ENCODE results near the gene MGAT5. TPM values are rescaled to one million over a fixed set of nuclear protein-coding genes. Genes with fewer than 3 reads are reported as not detected.

MGAT5 gene
- total and polyA plus RNA-seq, 2 donors = 8.8 to 36.8 TPM

DNA sequence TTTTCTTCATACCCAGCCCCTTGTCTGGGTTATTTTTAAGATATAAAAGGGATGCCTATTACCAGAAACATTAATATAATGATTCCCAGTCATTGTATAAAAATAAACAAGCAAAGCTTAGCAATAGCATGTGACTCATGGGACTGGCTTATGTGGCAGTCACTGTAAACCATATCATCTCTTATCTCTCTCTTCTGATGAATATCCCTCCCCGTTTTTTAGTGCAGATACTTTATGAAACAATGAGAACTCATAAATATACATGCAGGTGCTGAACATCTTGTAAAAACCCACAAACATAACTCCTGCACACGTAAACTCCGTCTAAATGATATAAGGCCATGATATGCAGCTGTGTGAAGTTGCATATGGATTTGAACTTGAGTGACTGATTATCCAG is 154.9 kb downstream of the MGAT5 start:
- peaks cover 0 to 11% of the 10 kb centered on the region in 2 donors for H3K36me3 ChIP-seq (ENCODE audit: control insufficient read depth in 2 of 2, insufficient read depth in 2 of 2, low read length in 1 of 2)
- no peaks in the 10 kb centered on the region for H3K9me3 ChIP-seq (ENCODE audit: control insufficient read depth in 2 of 2, insufficient read depth in 1 of 2, low read length in 1 of 2)
- WGBS = 11% methylated on average over 3 of the region's 3 CpGs
- H3K4me1 ChIP-seq (ENCODE audit: control insufficient read depth in 2 of 2, insufficient read depth in 2 of 2, low read length in 2 of 2) = peaks cover 64 to 83% of the 10 kb centered on the region in 2 donors
- peak overlapping the region; percentile 53 to 86 for H3K27ac ChIP-seq (ENCODE audit: low read depth in 1 of 2, low read length in 1 of 2)
- DNase-seq (ENCODE audit: low read depth in 6 of 9, low spot score in 9 of 9) = peak in 1 of 9 donors; percentile 63
- H3K4me3 ChIP-seq (ENCODE audit: low read length in 2 of 2) = no peak overlapping the region
- H3K27me3 ChIP-seq (ENCODE audit: control insufficient read depth in 2 of 2, insufficient read depth in 1 of 2, low read length in 1 of 2) = no peaks in the 10 kb centered on the region

DNA sequence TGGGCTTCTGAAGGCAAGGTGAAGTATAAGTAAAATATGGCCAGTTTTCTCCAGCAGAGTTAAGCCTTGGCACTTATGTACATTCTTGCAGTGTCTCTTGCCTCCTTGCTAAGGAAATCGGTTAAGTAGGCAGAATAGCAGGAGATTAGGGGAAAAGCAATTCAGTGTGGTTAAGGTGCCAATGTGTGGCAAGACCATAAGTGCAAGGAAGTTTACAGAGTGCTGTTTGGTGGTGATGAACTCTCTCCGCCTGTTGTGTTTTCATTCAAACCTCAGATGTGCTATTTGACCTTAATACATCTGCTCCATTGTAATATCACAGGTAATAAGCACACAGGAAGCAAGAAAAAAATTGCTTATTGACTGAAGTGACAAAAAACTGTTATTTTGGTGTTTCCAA is 156.1 kb downstream of the MGAT5 start:
- DNase-seq (ENCODE audit: low read depth in 6 of 9, low spot score in 9 of 9) = peak in 1 of 9 donors; percentile 26
- 46% methylated on average over 2 of the region's 2 CpGs for WGBS

DNA sequence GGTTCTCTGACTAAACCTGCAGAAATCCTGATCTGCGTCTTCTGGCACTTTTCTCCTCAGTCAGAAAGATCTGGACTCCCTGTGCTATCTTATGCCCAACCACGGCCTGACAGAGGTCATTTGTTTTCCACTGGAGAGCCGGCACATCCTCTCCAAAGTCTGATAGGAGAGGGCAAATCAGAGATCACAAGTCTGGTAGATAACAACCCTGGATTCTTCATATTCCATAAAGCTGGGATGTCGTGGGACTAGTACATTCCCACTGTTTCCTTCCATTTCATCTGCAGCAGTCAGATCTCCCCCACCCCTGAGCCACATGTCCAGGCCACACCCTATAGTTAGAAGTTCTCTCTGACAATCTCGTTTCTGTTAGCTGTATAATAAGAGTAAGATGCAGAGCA is 157.0 kb downstream of the MGAT5 start:
- Histone ChIP-seq H3K27ac (ENCODE audit: low read depth in 1 of 2, low read length in 1 of 2) (peak overlapping the region in 1 of 2 donors; percentile 82), H3K4me1 (ENCODE audit: control insufficient read depth in 2 of 2, insufficient read depth in 2 of 2, low read length in 2 of 2) (peaks cover 59 to 73% of the 10 kb centered on the region in 2 donors), H3K9me3 (ENCODE audit: control insufficient read depth in 2 of 2, insufficient read depth in 1 of 2, low read length in 1 of 2) (no peaks in the 10 kb centered on the region), H3K27me3 (ENCODE audit: control insufficient read depth in 2 of 2, insufficient read depth in 1 of 2, low read length in 1 of 2) (no peaks in the 10 kb centered on the region), H3K36me3 (ENCODE audit: control insufficient read depth in 2 of 2, insufficient read depth in 2 of 2, low read length in 1 of 2) (peaks cover 0 to 11% of the 10 kb centered on the region in 2 donors), H3K4me3 (ENCODE audit: low read length in 2 of 2) (no peak overlapping the region)
- no peak for DNase-seq (ENCODE audit: low read depth in 6 of 9, low spot score in 9 of 9)
- WGBS = 79% methylated on average over 5 of the region's 5 CpGs

More for the DNA sequence above, 156.1 kb downstream of the MGAT5 start:
- H3K4me1 ChIP-seq (ENCODE audit: control insufficient read depth in 2 of 2, insufficient read depth in 2 of 2, low read length in 2 of 2) = peaks cover 64 to 81% of the 10 kb centered on the region in 2 donors
- H3K27me3 ChIP-seq (ENCODE audit: control insufficient read depth in 2 of 2, insufficient read depth in 1 of 2, low read length in 1 of 2) = no peaks in the 10 kb centered on the region
- H3K27ac ChIP-seq (ENCODE audit: low read depth in 1 of 2, low read length in 1 of 2) = no peak overlapping the region
- no peak overlapping the region for H3K4me3 ChIP-seq (ENCODE audit: low read length in 2 of 2)
- H3K36me3 ChIP-seq (ENCODE audit: control insufficient read depth in 2 of 2, insufficient read depth in 2 of 2, low read length in 1 of 2) = peaks cover 0 to 11% of the 10 kb centered on the region in 2 donors
- H3K9me3 ChIP-seq (ENCODE audit: control insufficient read depth in 2 of 2, insufficient read depth in 1 of 2, low read length in 1 of 2) = no peaks in the 10 kb centered on the region

DNA sequence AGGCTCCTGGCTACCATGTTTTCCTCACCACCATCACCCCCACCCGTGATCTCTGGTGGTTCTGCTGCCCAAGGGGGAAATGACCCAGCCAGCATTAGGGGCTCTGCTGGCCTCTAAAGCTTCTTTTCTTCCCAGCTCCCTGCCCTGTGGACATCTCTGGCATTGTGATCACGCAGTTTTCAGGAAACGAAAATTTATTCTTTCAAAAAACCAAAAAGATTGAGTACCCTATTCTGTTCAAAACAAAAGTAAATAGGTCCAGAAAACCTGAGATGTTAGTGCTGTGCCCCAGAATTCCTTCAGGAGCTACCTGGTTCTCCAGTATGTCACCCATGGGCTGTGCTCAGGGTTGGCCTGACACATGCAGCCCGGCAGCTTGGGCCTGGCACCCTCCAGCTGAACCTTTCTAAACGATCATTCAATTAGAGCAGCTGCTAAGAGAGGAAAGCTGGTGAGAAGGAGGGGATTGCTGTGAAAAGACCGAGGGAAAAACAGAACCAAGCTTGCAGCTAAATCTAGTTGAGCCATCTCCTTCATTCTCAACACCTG is 157.5 kb downstream of the MGAT5 start:
- peak overlapping the region; percentile 71 to 82 for H3K27ac ChIP-seq (ENCODE audit: low read depth in 1 of 2, low read length in 1 of 2)
- WGBS = 49% methylated on average over 6 of the region's 6 CpGs
- no peaks in the 10 kb centered on the region for H3K9me3 ChIP-seq (ENCODE audit: control insufficient read depth in 2 of 2, insufficient read depth in 1 of 2, low read length in 1 of 2)
- peaks cover 54 to 68% of the 10 kb centered on the region in 2 donors for H3K4me1 ChIP-seq (ENCODE audit: control insufficient read depth in 2 of 2, insufficient read depth in 2 of 2, low read length in 2 of 2)
- H3K27me3 ChIP-seq (ENCODE audit: control insufficient read depth in 2 of 2, insufficient read depth in 1 of 2, low read length in 1 of 2) = no peaks in the 10 kb centered on the region
- peak overlapping the region in 1 of 2 donors; percentile 3 for H3K4me3 ChIP-seq (ENCODE audit: low read length in 2 of 2)
- DNase-seq (ENCODE audit: low read depth in 6 of 9, low spot score in 9 of 9) = no peak
- H3K36me3 ChIP-seq (ENCODE audit: control insufficient read depth in 2 of 2, insufficient read depth in 2 of 2, low read length in 1 of 2) = peaks cover 0 to 7% of the 10 kb centered on the region in 2 donors

DNA sequence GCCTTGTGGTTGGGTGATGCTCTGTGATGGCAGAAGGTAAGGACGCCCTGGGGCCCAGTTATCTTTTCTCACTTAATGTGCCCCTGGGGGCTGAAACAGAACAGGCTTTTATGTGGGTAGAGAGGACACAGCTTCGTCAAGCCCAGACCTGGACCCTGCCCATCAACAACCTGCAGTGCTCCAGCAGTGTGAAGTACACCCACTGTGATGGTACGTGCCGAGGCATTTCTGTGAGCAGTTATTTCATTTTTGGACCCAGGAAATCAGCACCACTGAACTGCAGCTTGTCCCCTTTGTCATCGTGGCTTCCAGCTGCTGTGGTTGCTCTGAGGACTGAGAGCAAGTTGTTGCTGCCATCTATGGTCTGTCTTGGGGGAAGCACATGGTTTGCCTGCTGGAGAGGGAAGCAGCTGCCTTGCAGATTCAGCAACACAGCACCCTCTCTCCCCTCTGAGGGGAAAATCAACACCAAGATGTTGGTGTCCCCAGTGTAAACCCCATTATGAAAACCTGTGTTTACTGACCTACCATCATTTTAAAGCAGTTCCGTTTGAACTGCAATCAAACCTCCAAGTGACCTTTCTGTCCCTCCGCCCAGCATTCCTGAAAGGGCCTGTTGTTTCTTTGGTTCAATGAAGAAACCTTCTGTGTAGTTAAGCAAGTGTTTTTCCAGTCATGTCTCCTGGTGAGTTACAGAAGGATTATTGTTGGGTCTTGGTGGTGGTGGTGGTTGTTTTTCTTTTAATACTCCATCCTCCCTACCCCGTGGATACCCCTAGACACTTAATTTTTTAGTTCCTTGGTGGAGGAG is 158.2 kb downstream of the MGAT5 start:
- peaks cover 0 to 6% of the 10 kb centered on the region in 2 donors for H3K36me3 ChIP-seq (ENCODE audit: control insufficient read depth in 2 of 2, insufficient read depth in 2 of 2, low read length in 1 of 2)
- H3K4me3 ChIP-seq (ENCODE audit: low read length in 2 of 2) = peak overlapping the region in 1 of 2 donors; percentile 3
- H3K9me3 ChIP-seq (ENCODE audit: control insufficient read depth in 2 of 2, insufficient read depth in 1 of 2, low read length in 1 of 2) = no peaks in the 10 kb centered on the region
- H3K27ac ChIP-seq (ENCODE audit: low read depth in 1 of 2, low read length in 1 of 2) = peak overlapping the region; percentile 71 to 82
- no peaks in the 10 kb centered on the region for H3K27me3 ChIP-seq (ENCODE audit: control insufficient read depth in 2 of 2, insufficient read depth in 1 of 2, low read length in 1 of 2)
- H3K4me1 ChIP-seq (ENCODE audit: control insufficient read depth in 2 of 2, insufficient read depth in 2 of 2, low read length in 2 of 2) = peaks cover 47 to 61% of the 10 kb centered on the region in 2 donors
- DNase-seq (ENCODE audit: low read depth in 6 of 9, low spot score in 9 of 9) = peak; percentile 68 to 95 (median 86)
- WGBS = 36% methylated on average over 8 of the region's 8 CpGs

DNA sequence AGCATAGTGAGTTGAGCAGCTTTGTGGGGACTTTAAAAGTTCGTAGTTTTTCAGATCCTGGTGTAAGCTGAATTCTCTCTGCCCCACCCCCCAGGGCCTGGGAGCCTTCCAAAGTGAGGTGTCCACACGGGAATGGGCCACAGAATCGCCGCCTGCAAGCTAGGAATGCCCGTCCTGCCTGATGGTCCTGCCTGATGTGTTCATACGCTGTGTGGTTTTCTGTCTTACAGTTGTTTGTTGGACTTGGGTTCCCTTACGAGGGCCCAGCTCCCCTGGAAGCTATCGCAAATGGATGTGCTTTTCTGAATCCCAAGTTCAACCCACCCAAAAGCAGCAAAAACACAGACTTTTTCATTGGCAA is 158.7 kb downstream of the MGAT5 start:
- Histone ChIP-seq H3K27ac (ENCODE audit: low read depth in 1 of 2, low read length in 1 of 2) (peak overlapping the region in 1 of 2 donors; percentile 33), H3K4me3 (ENCODE audit: low read length in 2 of 2) (no peak overlapping the region), H3K36me3 (ENCODE audit: control insufficient read depth in 2 of 2, insufficient read depth in 2 of 2, low read length in 1 of 2) (peaks cover 0 to 6% of the 10 kb centered on the region in 2 donors), H3K4me1 (ENCODE audit: control insufficient read depth in 2 of 2, insufficient read depth in 2 of 2, low read length in 2 of 2) (peaks cover 41 to 55% of the 10 kb centered on the region in 2 donors), H3K27me3 (ENCODE audit: control insufficient read depth in 2 of 2, insufficient read depth in 1 of 2, low read length in 1 of 2) (no peaks in the 10 kb centered on the region), H3K9me3 (ENCODE audit: control insufficient read depth in 2 of 2, insufficient read depth in 1 of 2, low read length in 1 of 2) (no peaks in the 10 kb centered on the region)
- DNase-seq (ENCODE audit: low read depth in 6 of 9, low spot score in 9 of 9) = no peak
- 97% methylated on average over 8 of the region's 8 CpGs for WGBS

DNA sequence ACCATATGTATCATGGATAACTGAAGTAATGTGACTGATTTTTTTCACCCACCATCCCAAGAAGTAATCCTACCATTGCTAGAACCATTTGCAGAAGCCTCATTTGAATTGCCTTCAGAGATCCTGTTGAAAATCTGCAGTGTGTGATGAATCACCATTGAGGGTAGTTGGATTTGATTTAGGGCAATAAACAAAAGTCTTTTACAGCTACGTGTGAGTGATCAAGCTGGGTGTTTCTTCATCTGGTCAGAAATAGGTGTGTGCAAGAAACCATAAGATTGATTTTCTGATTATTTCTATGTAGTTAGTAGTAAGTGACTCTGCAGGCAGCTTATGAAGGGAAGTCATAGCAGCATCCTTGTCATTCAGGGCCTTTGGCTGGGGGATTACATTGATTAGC is 159.6 kb downstream of the MGAT5 start:
- H3K4me3 ChIP-seq (ENCODE audit: low read length in 2 of 2) = no peak overlapping the region
- H3K36me3 ChIP-seq (ENCODE audit: control insufficient read depth in 2 of 2, insufficient read depth in 2 of 2, low read length in 1 of 2) = peaks cover 2 to 11% of the 10 kb centered on the region in 2 donors
- no peak overlapping the region for H3K27ac ChIP-seq (ENCODE audit: low read depth in 1 of 2, low read length in 1 of 2)
- WGBS = 92% methylated on average over 1 of the region's 1 CpG
- H3K27me3 ChIP-seq (ENCODE audit: control insufficient read depth in 2 of 2, insufficient read depth in 1 of 2, low read length in 1 of 2) = no peaks in the 10 kb centered on the region
- H3K9me3 ChIP-seq (ENCODE audit: control insufficient read depth in 2 of 2, insufficient read depth in 1 of 2, low read length in 1 of 2) = no peaks in the 10 kb centered on the region
- DNase-seq (ENCODE audit: low read depth in 6 of 9, low spot score in 9 of 9) = no peak
- H3K4me1 ChIP-seq (ENCODE audit: control insufficient read depth in 2 of 2, insufficient read depth in 2 of 2, low read length in 2 of 2) = peaks cover 33 to 47% of the 10 kb centered on the region in 2 donors

DNA sequence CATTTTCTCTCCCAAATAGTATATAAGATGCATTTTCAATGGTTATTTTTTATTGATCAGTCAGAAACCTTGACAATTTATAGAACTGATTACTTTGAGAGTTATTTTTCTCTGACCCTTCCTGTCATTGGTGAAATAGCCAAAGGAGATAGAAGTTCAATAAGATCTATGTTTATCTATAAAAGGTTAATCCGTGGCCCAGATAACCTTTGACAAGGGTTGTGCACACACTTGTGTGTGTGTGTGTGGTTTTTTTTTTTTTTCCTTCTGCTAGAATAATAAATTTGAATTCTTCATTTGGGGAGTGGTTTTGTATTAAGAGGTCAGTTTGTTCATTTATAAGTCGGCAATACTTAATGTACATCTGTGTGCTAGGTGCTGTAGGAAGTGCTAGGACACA is 160.0 kb downstream of the MGAT5 start:
- H3K9me3 ChIP-seq (ENCODE audit: control insufficient read depth in 2 of 2, insufficient read depth in 1 of 2, low read length in 1 of 2) = no peaks in the 10 kb centered on the region
- H3K27ac ChIP-seq (ENCODE audit: low read depth in 1 of 2, low read length in 1 of 2) = no peak overlapping the region
- H3K27me3 ChIP-seq (ENCODE audit: control insufficient read depth in 2 of 2, insufficient read depth in 1 of 2, low read length in 1 of 2) = no peaks in the 10 kb centered on the region
- no peak overlapping the region for H3K4me3 ChIP-seq (ENCODE audit: low read length in 2 of 2)
- H3K4me1 ChIP-seq (ENCODE audit: control insufficient read depth in 2 of 2, insufficient read depth in 2 of 2, low read length in 2 of 2) = peaks cover 29 to 43% of the 10 kb centered on the region in 2 donors
- 97% methylated on average over 2 of the region's 2 CpGs for WGBS
- no peak for DNase-seq (ENCODE audit: low read depth in 6 of 9, low spot score in 9 of 9)
- peaks cover 5 to 15% of the 10 kb centered on the region in 2 donors for H3K36me3 ChIP-seq (ENCODE audit: control insufficient read depth in 2 of 2, insufficient read depth in 2 of 2, low read length in 1 of 2)

DNA sequence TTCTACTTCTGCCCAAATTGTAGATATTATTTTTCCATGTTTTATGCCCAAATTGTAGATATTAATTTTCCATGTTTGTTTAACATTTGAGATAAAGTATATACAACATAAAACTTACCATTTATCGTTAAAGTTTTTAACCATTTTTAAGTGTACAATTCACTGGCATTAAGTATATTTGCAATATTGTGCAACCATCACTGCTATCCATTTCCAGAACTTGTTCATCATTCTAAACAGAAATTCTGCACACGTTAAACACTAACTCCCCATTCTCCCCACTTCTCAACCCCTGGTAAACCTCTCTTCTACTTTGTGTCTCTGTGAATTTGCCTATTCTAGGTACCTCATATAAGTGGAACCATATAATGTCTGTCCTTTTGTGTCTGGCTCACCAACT is 162.1 kb downstream of the MGAT5 start:
- 98% methylated on average over 2 of the region's 2 CpGs for WGBS
- Histone ChIP-seq H3K4me3 (ENCODE audit: low read length in 2 of 2) (no peak overlapping the region), H3K27me3 (ENCODE audit: control insufficient read depth in 2 of 2, insufficient read depth in 1 of 2, low read length in 1 of 2) (no peaks in the 10 kb centered on the region), H3K4me1 (ENCODE audit: control insufficient read depth in 2 of 2, insufficient read depth in 2 of 2, low read length in 2 of 2) (peaks cover 11 to 24% of the 10 kb centered on the region in 2 donors), H3K36me3 (ENCODE audit: control insufficient read depth in 2 of 2, insufficient read depth in 2 of 2, low read length in 1 of 2) (peaks cover 5 to 20% of the 10 kb centered on the region in 2 donors), H3K9me3 (ENCODE audit: control insufficient read depth in 2 of 2, insufficient read depth in 1 of 2, low read length in 1 of 2) (no peaks in the 10 kb centered on the region), H3K27ac (ENCODE audit: low read depth in 1 of 2, low read length in 1 of 2) (no peak overlapping the region)
- no peak for DNase-seq (ENCODE audit: low read depth in 6 of 9, low spot score in 9 of 9)
